Neural progenitor cell (in vitro differentiated cells): ENCODE results near the gene UGT1A6.

ENCODE experiments used
- EZH2 ChIP-seq: fragments of 200-600 bp; sonication (generic); IDR thresholded peaks from 2 replicates; pipeline ENCODE4 v1.6.1; 2017; ENCODE audit warnings: antibody characterized with exemption, mild to moderate bottlenecking, moderate library complexity
- EZH2phosphoT487 ChIP-seq: fragments of 200-600 bp; sonication (generic); IDR thresholded peaks from 2 replicates; pipeline ENCODE4 v1.6.1; 2017; ENCODE audit warnings: antibody characterized with exemption
- TF ChIP-seq, protein P1 (sequence below): fragments of 200-600 bp; sonication (generic); IDR thresholded peaks from 2 replicates; pipeline ENCODE4 v1.5.1; 2017; ENCODE audit warnings: antibody characterized with exemption, mild to moderate bottlenecking

DNA sequence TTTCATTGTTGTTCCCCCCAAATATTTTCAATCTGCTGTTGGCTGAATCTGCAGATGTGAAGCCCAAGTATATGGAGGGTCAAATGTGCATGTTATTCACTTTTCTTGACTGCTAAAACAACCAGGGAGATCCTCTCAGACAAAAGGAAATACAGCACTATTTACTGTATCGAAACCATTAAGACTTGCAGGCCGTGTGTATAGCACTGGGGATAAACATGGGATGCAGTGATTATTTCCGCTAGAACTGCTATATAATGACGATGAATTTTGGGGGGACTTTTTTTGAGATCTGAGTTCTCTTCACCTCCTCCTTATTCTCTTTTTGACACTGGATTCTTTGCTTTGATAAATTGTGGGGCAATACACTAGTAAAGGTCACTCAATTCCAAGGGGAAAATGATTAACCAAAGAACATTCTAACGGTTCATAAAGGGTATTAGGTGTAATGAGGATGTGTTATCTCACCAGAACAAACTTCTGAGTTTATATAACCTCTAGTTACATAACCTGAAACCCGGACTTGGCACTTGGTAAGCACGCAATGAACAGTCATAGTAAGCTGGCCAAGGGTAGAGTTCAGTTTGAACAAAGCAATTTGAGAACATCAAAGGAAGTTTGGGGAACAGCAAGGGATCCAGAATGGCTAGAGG lies 63.9 kb downstream of the UGT1A6 start:
- TF ChIP-seq, protein P1, sequence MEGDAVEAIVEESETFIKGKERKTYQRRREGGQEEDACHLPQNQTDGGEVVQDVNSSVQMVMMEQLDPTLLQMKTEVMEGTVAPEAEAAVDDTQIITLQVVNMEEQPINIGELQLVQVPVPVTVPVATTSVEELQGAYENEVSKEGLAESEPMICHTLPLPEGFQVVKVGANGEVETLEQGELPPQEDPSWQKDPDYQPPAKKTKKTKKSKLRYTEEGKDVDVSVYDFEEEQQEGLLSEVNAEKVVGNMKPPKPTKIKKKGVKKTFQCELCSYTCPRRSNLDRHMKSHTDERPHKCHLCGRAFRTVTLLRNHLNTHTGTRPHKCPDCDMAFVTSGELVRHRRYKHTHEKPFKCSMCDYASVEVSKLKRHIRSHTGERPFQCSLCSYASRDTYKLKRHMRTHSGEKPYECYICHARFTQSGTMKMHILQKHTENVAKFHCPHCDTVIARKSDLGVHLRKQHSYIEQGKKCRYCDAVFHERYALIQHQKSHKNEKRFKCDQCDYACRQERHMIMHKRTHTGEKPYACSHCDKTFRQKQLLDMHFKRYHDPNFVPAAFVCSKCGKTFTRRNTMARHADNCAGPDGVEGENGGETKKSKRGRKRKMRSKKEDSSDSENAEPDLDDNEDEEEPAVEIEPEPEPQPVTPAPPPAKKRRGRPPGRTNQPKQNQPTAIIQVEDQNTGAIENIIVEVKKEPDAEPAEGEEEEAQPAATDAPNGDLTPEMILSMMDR, result no peak
- TF ChIP-seq EZH2phosphoT487 (no peak), EZH2 (no peak)
